Frontal cortex (tissue), 4 donors: ENCODE results near the gene CARD11. TPM values are rescaled to one million over a fixed set of nuclear protein-coding genes. Genes with fewer than 3 reads are reported as not detected.
"Not testable (repeated sequence)": the region's sequence is repeated elsewhere in the genome, so short reads cannot be mapped to it uniquely, and the experiment has no call there.

Source experiments
- DNase-seq, 2 donors: peaks; one replicate each; pipeline ENCODE4 v3.0.0; 2012; ENCODE audit warnings: low spot score in 2 of 2
- FAIRE-seq: peaks from 2 replicates; lab custom pipeline; 2012; peaks lifted over from hg19 to GRCh38; lab: Jason Lieb, UNC
- total RNA-seq: library from RNA; depleted of rRNA; stranded (reverse); fragments of >200 nt; gene quantifications from one replicate; pipeline ENCODE4 v1.2.3, GENCODE V29; 2014
- donor health status: control.
- donor health status: control.
- donor health status: control.

Gene CARD11
- total RNA-seq, 1 donor from 2014 or later, result 0.41 TPM

- FAIRE-seq (no peak), DNase-seq (no peak)
Measured at GRCh38 chr7:3066506-3066905, 22.8 kb upstream of the CARD11 start.

- FAIRE-seq, result no peak
- no peak for DNase-seq
Measured at GRCh38 chr7:3065724-3066143, 22.1 kb upstream of the CARD11 start.

- FAIRE-seq, result no peak
- DNase-seq, result no peak
Measured at GRCh38 chr7:3064067-3064466, 20.4 kb upstream of the CARD11 start.

- FAIRE-seq (no peak), DNase-seq (no peak)
Measured at GRCh38 chr7:3063016-3063753, 19.5 kb upstream of the CARD11 start.

- DNase-seq, result no peak
- FAIRE-seq, result no peak
Measured at GRCh38 chr7:3057066-3057420, 13.4 kb upstream of the CARD11 start.

GRCh38 chr7:3056234-3057065 is 12.8 kb upstream of the CARD11 start:
- FAIRE-seq, result no peak
- DNase-seq, result no peak

GRCh38 chr7:3055626-3056025 is 12.0 kb upstream of the CARD11 start:
- DNase-seq, result no peak
- FAIRE-seq, result no peak

- no peak for DNase-seq
- FAIRE-seq, result no peak
Measured at GRCh38 chr7:3042861-3043489, 692 bp downstream of the CARD11 start.

- DNase-seq, result no peak
Measured at GRCh38 chr7:3041986-3042675, 1.5 kb downstream of the CARD11 start.

GRCh38 chr7:3039787-3040186 is 3.9 kb downstream of the CARD11 start:
- FAIRE-seq, result no peak
- DNase-seq, result no peak

More at GRCh38 chr7:3041986-3042675, 1.5 kb downstream of the CARD11 start:
- FAIRE-seq, result no peak

GRCh38 chr7:3038011-3038410 is 5.7 kb downstream of the CARD11 start:
- FAIRE-seq, DNase-seq: not testable (repeated sequence)

GRCh38 chr7:3037259-3037658 is 6.4 kb downstream of the CARD11 start:
- no peak for DNase-seq
- FAIRE-seq, result no peak

GRCh38 chr7:3034591-3035150 is 9.0 kb downstream of the CARD11 start:
- DNase-seq (no peak), FAIRE-seq (no peak)

- no peak for FAIRE-seq
- DNase-seq, result no peak
Measured at GRCh38 chr7:3033581-3033980, 10.1 kb downstream of the CARD11 start.

GRCh38 chr7:3033136-3033535 is 10.5 kb downstream of the CARD11 start:
- FAIRE-seq (no peak), DNase-seq (no peak)

- DNase-seq (no peak), FAIRE-seq (no peak)
Measured at GRCh38 chr7:3032256-3032655, 11.4 kb downstream of the CARD11 start.

GRCh38 chr7:3029138-3029537 is 14.5 kb downstream of the CARD11 start:
- DNase-seq, result no peak
- FAIRE-seq, result no peak

GRCh38 chr7:3028758-3029093 is 14.9 kb downstream of the CARD11 start:
- FAIRE-seq, result no peak
- DNase-seq, result no peak

GRCh38 chr7:3028071-3028757 is 15.5 kb downstream of the CARD11 start:
- DNase-seq (no peak), FAIRE-seq (no peak)
